ENCODE data around the gene R3HDML. TPM values are rescaled to one million over a fixed set of nuclear protein-coding genes. Genes with fewer than 3 reads are reported as not detected.
"Not testable (repeated sequence)": the region's sequence is repeated elsewhere in the genome, so short reads cannot be mapped to it uniquely, and the experiment has no call there.

R3HDML gene
- total RNA-seq, 1 donor from 2014 or later, result 0.50 TPM

DNA sequence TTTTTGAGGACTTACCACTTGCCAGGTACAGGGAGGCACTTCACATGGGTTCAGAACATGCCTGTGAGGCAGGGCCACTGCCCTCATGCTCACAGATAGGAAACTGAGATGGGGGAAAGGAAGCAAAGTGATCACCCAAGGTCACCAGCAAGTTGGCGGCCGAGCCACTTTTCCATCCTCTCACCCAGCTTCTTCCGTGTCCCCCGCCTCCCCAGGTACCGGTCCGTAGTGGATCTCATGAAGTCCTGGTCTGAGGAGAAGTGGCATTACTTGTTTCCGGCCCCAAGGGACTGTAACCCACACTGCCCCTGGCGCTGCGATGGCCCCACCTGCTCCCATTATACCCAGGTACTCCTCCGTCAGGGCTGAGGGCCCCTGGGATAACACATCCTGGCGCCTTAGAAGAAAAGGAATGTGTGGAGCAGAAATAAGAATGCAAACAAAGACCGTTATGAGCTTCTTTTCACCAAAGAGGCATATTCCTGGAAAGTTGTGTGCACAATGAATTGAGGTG lies 6.4 kb downstream of the R3HDML start:
- Mint-ChIP-seq H3K36me3 (ENCODE audit: low read depth) (no peaks in the 10 kb centered on the region), H3K27me3 (ENCODE audit: low read depth) (no peaks in the 10 kb centered on the region), H3K27ac (ENCODE audit: unreplicated experiment) (no peak overlapping the region), H3K4me1 (ENCODE audit: low read depth) (peaks cover 4% of the 10 kb centered on the region), H3K9me3 (ENCODE audit: low read depth) (no peaks in the 10 kb centered on the region), H3K4me3 (ENCODE audit: unreplicated experiment) (no peak overlapping the region)
- TF ChIP-seq, protein P1, sequence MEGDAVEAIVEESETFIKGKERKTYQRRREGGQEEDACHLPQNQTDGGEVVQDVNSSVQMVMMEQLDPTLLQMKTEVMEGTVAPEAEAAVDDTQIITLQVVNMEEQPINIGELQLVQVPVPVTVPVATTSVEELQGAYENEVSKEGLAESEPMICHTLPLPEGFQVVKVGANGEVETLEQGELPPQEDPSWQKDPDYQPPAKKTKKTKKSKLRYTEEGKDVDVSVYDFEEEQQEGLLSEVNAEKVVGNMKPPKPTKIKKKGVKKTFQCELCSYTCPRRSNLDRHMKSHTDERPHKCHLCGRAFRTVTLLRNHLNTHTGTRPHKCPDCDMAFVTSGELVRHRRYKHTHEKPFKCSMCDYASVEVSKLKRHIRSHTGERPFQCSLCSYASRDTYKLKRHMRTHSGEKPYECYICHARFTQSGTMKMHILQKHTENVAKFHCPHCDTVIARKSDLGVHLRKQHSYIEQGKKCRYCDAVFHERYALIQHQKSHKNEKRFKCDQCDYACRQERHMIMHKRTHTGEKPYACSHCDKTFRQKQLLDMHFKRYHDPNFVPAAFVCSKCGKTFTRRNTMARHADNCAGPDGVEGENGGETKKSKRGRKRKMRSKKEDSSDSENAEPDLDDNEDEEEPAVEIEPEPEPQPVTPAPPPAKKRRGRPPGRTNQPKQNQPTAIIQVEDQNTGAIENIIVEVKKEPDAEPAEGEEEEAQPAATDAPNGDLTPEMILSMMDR (IDR thresholded peaks at IDR 0.05), result no peak
- DNase-seq (ENCODE audit: low spot score), result peak; percentile 68

- peaks cover 4% of the 10 kb centered on the region for H3K4me1 Mint-ChIP-seq (ENCODE audit: low read depth)
- H3K36me3 Mint-ChIP-seq (ENCODE audit: low read depth), result no peaks in the 10 kb centered on the region
- H3K27ac Mint-ChIP-seq (ENCODE audit: unreplicated experiment), result no peak overlapping the region
- H3K27me3 Mint-ChIP-seq (ENCODE audit: low read depth), result no peaks in the 10 kb centered on the region
- H3K9me3 Mint-ChIP-seq (ENCODE audit: low read depth), result no peaks in the 10 kb centered on the region
- no peak for DNase-seq (ENCODE audit: low spot score)
- H3K4me3 Mint-ChIP-seq (ENCODE audit: unreplicated experiment), result no peak overlapping the region
- TF ChIP-seq, protein P1 (IDR thresholded peaks at IDR 0.05), result no peak
Measured at GRCh38 chr20:44344723-44345122, 7.9 kb downstream of the R3HDML start.

DNA sequence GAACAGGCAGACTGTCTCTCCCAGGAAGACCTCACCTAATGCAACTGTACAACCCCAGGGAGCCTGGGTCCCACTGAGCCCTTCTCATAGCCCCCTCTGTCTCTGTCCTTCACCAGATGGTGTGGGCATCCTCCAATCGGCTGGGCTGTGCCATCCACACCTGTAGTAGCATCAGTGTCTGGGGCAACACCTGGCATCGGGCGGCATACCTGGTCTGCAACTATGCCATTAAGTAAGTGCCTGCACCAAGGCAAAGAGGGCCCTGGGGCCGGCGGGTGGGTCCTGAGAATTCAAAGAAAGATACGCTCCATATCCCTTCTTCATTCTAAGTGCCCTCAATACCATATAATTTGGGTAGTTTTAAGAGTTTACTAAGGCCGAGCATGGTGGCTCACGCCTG lies 8.3 kb downstream of the R3HDML start:
- no peak for DNase-seq (ENCODE audit: low spot score)
- Mint-ChIP-seq H3K27ac (ENCODE audit: unreplicated experiment) (no peak overlapping the region), H3K9me3 (ENCODE audit: low read depth) (no peaks in the 10 kb centered on the region), H3K4me3 (ENCODE audit: unreplicated experiment) (no peak overlapping the region), H3K27me3 (ENCODE audit: low read depth) (no peaks in the 10 kb centered on the region), H3K4me1 (ENCODE audit: low read depth) (peaks cover 4% of the 10 kb centered on the region), H3K36me3 (ENCODE audit: low read depth) (no peaks in the 10 kb centered on the region)
- TF ChIP-seq, protein P1 (IDR thresholded peaks at IDR 0.05), result no peak

DNA sequence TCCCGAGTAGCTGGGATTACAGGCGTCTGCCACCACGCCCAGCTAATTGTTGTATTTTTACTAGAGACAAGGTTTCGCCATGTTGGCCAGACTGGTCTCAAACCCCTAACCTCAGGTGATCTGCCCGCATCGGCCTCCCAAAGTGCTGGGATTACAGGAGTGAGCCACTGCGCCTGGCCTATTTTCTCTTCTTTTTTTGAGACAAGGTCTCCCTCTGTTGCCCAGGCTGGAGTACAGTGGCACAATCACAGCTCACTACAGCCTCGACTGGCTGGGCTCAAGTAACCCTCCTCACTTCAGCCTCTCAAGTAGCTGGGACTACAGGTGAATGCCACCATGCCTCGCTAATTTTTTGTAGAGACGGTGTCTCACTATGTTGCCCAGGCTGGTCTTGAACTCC lies 9.1 kb downstream of the R3HDML start:
- H3K4me3 Mint-ChIP-seq (ENCODE audit: unreplicated experiment); H3K27me3 Mint-ChIP-seq (ENCODE audit: low read depth); H3K4me1 Mint-ChIP-seq (ENCODE audit: low read depth); DNase-seq (ENCODE audit: low spot score); H3K27ac Mint-ChIP-seq (ENCODE audit: unreplicated experiment); H3K9me3 Mint-ChIP-seq (ENCODE audit: low read depth); H3K36me3 Mint-ChIP-seq (ENCODE audit: low read depth): not testable (repeated sequence)

DNA sequence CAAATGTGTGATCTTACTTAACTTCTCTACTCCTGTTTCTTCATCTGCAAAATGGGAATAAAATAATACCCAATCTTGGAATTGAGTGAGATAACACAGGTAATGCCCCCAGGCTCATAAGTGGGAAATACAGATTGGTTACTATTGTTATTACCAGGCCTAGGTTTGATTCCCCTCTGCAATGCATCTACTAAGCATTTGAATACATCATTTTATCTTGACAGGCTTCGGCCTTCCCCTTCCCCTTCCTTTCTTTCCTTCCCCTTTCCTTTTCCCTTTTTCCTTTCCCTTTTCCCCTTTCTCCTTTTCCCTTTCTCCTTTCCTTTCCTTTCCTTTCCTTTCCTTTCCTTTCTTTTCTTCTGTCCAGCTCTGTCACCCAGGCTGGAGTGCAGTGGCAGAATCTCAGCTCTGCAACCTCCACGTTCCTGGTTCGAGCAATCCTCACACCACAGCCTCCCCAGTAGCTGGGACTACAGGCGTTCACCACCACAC lies 11.4 kb downstream of the R3HDML start:
- Mint-ChIP-seq H3K27me3 (ENCODE audit: low read depth) (peaks cover 4% of the 10 kb centered on the region), H3K27ac (ENCODE audit: unreplicated experiment) (no peak overlapping the region), H3K4me1 (ENCODE audit: low read depth) (no peaks in the 10 kb centered on the region), H3K9me3 (ENCODE audit: low read depth) (no peaks in the 10 kb centered on the region), H3K4me3 (ENCODE audit: unreplicated experiment) (no peak overlapping the region), H3K36me3 (ENCODE audit: low read depth) (no peaks in the 10 kb centered on the region)
- TF ChIP-seq, protein P1 (IDR thresholded peaks at IDR 0.05), result no peak
- DNase-seq (ENCODE audit: low spot score), result no peak

DNA sequence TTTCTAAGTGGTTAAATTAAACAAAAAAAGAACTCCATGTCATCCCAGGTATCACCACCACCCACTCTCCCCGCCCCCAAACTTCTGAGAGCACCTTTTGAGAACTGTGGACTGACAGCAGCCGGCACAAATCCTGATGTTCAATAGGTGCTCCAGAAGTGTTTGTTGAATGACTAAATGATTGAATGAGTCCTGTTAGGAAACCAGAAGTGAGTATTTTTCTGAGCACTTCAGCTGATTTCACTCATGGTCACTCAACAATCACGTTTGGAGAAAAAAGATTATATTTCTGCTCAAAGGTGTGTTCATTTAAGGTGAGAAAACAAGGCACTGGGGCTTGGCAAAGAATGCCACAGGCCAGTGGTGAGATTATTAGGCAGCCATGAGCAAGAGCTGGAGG lies 12.5 kb downstream of the R3HDML start:
- no peak overlapping the region for H3K4me3 Mint-ChIP-seq (ENCODE audit: unreplicated experiment)
- H3K27ac Mint-ChIP-seq (ENCODE audit: unreplicated experiment), result no peak overlapping the region
- peaks cover 4% of the 10 kb centered on the region for H3K27me3 Mint-ChIP-seq (ENCODE audit: low read depth)
- TF ChIP-seq, protein P1 (IDR thresholded peaks at IDR 0.05), result no peak
- H3K4me1 Mint-ChIP-seq (ENCODE audit: low read depth), result no peaks in the 10 kb centered on the region
- H3K36me3 Mint-ChIP-seq (ENCODE audit: low read depth), result no peaks in the 10 kb centered on the region
- no peaks in the 10 kb centered on the region for H3K9me3 Mint-ChIP-seq (ENCODE audit: low read depth)
- no peak for DNase-seq (ENCODE audit: low spot score)

All from chondrocyte (in vitro differentiated cells).